Dendritic cell treated with granulocyte-macrophage colony-stimulating factor and Interleukin-4, amounts not matched to agents 40 ng/mL and 50 ng/mL, for 4 days (primary cell): ENCODE measurements around the gene RAB7B.
A peak's percentile ranks its signal among the peaks of the same experiment; 100 is the strongest.

Experiments used
- H3K27ac Mint-ChIP-seq: one replicate; pipeline ENCODE4 v1.8.0; 2022; ENCODE audit warnings: mild to moderate bottlenecking, mixed read lengths
- H3K27me3 Mint-ChIP-seq: one replicate; pipeline ENCODE4 v1.8.0; 2022; ENCODE audit warnings: mild to moderate bottlenecking, mixed read lengths
- H3K36me3 Mint-ChIP-seq: one replicate; pipeline ENCODE4 v1.8.0; 2022; ENCODE audit warnings: low read depth, mixed read lengths
- H3K4me1 Mint-ChIP-seq: one replicate; pipeline ENCODE4 v1.8.0; 2022; ENCODE audit warnings: low read depth, mixed read lengths
- H3K4me3 Mint-ChIP-seq: one replicate; pipeline ENCODE4 v1.8.0; 2022; ENCODE audit warnings: mild to moderate bottlenecking, moderate library complexity, mixed read lengths
- H3K9me3 Mint-ChIP-seq: one replicate; pipeline ENCODE4 v1.8.0; 2022; ENCODE audit warnings: mixed read lengths
- intact Hi-C: fragments of 100-400 bp; cut with micrococcal nuclease; formaldehyde crosslinking; loops from one replicate; pipeline ENCODE4 v1.15.0; 2022

The RAB7B gene

GRCh38 chr1:206035027-206035426 lies 31.8 kb upstream of the RAB7B start:
- Mint-ChIP-seq H3K4me1 (peaks cover 42% of the 10 kb centered on the region), H3K27me3 (peaks cover 14% of the 10 kb centered on the region), H3K9me3 (no peaks in the 10 kb centered on the region), H3K36me3 (no peaks in the 10 kb centered on the region), H3K27ac (no peak overlapping the region), H3K4me3 (peak overlapping the region; percentile 32)
- intact Hi-C loops = no loop called here

- H3K27ac Mint-ChIP-seq = no peak overlapping the region
- intact Hi-C loops = no loop called here
Measured at GRCh38 chr1:206032380-206033140, 29.4 kb upstream of the RAB7B start.

GRCh38 chr1:206030714-206031113 lies 27.5 kb upstream of the RAB7B start:
- Mint-ChIP-seq H3K27me3 (peaks cover 12% of the 10 kb centered on the region), H3K9me3 (no peaks in the 10 kb centered on the region), H3K27ac (no peak overlapping the region), H3K4me1 (peaks cover 47% of the 10 kb centered on the region), H3K36me3 (no peaks in the 10 kb centered on the region), H3K4me3 (no peak overlapping the region)
- intact Hi-C loops = loop anchor here (1.0 kb wide), 1 partner anchor 76 kb away; no protein-coding TSS in a partner anchor

More at GRCh38 chr1:206032380-206033140, 29.4 kb upstream of the RAB7B start:
- Mint-ChIP-seq H3K4me3 (no peak overlapping the region), H3K9me3 (no peaks in the 10 kb centered on the region), H3K4me1 (peaks cover 41% of the 10 kb centered on the region), H3K36me3 (no peaks in the 10 kb centered on the region), H3K27me3 (peaks cover 14% of the 10 kb centered on the region)

GRCh38 chr1:206030191-206030590 lies 27.0 kb upstream of the RAB7B start:
- no peak overlapping the region for H3K4me3 Mint-ChIP-seq
- no peaks in the 10 kb centered on the region for H3K9me3 Mint-ChIP-seq
- intact Hi-C loops = loop anchor here (1.0 kb wide), 1 partner anchor 76 kb away; no protein-coding TSS in a partner anchor
- H3K27me3 Mint-ChIP-seq = peaks cover 12% of the 10 kb centered on the region
- H3K27ac Mint-ChIP-seq = no peak overlapping the region
- H3K4me1 Mint-ChIP-seq = peaks cover 45% of the 10 kb centered on the region
- H3K36me3 Mint-ChIP-seq = no peaks in the 10 kb centered on the region

GRCh38 chr1:206029484-206029883 lies 26.3 kb upstream of the RAB7B start:
- H3K4me1 Mint-ChIP-seq = peaks cover 40% of the 10 kb centered on the region
- H3K27ac Mint-ChIP-seq = no peak overlapping the region
- peaks cover 8% of the 10 kb centered on the region for H3K27me3 Mint-ChIP-seq
- H3K36me3 Mint-ChIP-seq = no peaks in the 10 kb centered on the region
- no peaks in the 10 kb centered on the region for H3K9me3 Mint-ChIP-seq
- intact Hi-C loops = no loop called here
- no peak overlapping the region for H3K4me3 Mint-ChIP-seq

GRCh38 chr1:206025283-206025820 lies 22.2 kb upstream of the RAB7B start:
- no peak overlapping the region for H3K4me3 Mint-ChIP-seq
- no peaks in the 10 kb centered on the region for H3K9me3 Mint-ChIP-seq
- H3K27ac Mint-ChIP-seq = no peak overlapping the region
- intact Hi-C loops = no loop called here
- H3K4me1 Mint-ChIP-seq = peaks cover 36% of the 10 kb centered on the region
- H3K36me3 Mint-ChIP-seq = no peaks in the 10 kb centered on the region
- H3K27me3 Mint-ChIP-seq = peaks cover 14% of the 10 kb centered on the region

- intact Hi-C loops = no loop called here
- H3K4me3 Mint-ChIP-seq = no peak within 1 kb of the TSS
- H3K9me3 Mint-ChIP-seq = no peaks in the 10 kb centered on the region
- peaks cover 11% of the 10 kb centered on the region for H3K27me3 Mint-ChIP-seq
- H3K4me1 Mint-ChIP-seq = peaks cover 26% of the 10 kb centered on the region
- no peak within 1 kb of the TSS for H3K27ac Mint-ChIP-seq
- no peaks in the 10 kb centered on the region for H3K36me3 Mint-ChIP-seq
Measured at GRCh38 chr1:206023695-206024094, 20.5 kb upstream of the RAB7B start, which contains the start of gene CTSE. TSS of gene CTSE (minus strand) at chr1:206023895. CDS start at chr1:206023791, 104 bp downstream.

GRCh38 chr1:206022766-206023165 lies 19.6 kb upstream of the RAB7B start:
- H3K36me3 Mint-ChIP-seq = no peaks in the 10 kb centered on the region
- intact Hi-C loops = no loop called here
- H3K27ac Mint-ChIP-seq = no peak overlapping the region
- H3K4me3 Mint-ChIP-seq = no peak overlapping the region
- H3K9me3 Mint-ChIP-seq = no peaks in the 10 kb centered on the region
- H3K4me1 Mint-ChIP-seq = peaks cover 26% of the 10 kb centered on the region
- peaks cover 9% of the 10 kb centered on the region for H3K27me3 Mint-ChIP-seq

- no peak overlapping the region for H3K27ac Mint-ChIP-seq
- peaks cover 9% of the 10 kb centered on the region for H3K27me3 Mint-ChIP-seq
- no peak overlapping the region for H3K4me3 Mint-ChIP-seq
- H3K36me3 Mint-ChIP-seq = no peaks in the 10 kb centered on the region
- intact Hi-C loops = no loop called here
- peaks cover 26% of the 10 kb centered on the region for H3K4me1 Mint-ChIP-seq
- H3K9me3 Mint-ChIP-seq = no peaks in the 10 kb centered on the region
Measured at GRCh38 chr1:206021626-206022365, 18.6 kb upstream of the RAB7B start.

- no peak overlapping the region for H3K4me3 Mint-ChIP-seq
- H3K4me1 Mint-ChIP-seq = peaks cover 27% of the 10 kb centered on the region
- no peaks in the 10 kb centered on the region for H3K36me3 Mint-ChIP-seq
- H3K27me3 Mint-ChIP-seq = peaks cover 9% of the 10 kb centered on the region
- intact Hi-C loops = no loop called here
- H3K27ac Mint-ChIP-seq = no peak overlapping the region
- no peaks in the 10 kb centered on the region for H3K9me3 Mint-ChIP-seq
Measured at GRCh38 chr1:206021008-206021625, 17.9 kb upstream of the RAB7B start.

- Mint-ChIP-seq H3K4me1 (peaks cover 28% of the 10 kb centered on the region), H3K27ac (no peak overlapping the region), H3K36me3 (no peaks in the 10 kb centered on the region), H3K27me3 (peaks cover 9% of the 10 kb centered on the region), H3K4me3 (no peak overlapping the region), H3K9me3 (no peaks in the 10 kb centered on the region)
- intact Hi-C loops = no loop called here
Measured at GRCh38 chr1:206020393-206021007, 17.3 kb upstream of the RAB7B start.

- intact Hi-C loops = no loop called here
- no peaks in the 10 kb centered on the region for H3K9me3 Mint-ChIP-seq
- no peaks in the 10 kb centered on the region for H3K27me3 Mint-ChIP-seq
- H3K4me3 Mint-ChIP-seq = no peak overlapping the region
- H3K27ac Mint-ChIP-seq = peak overlapping the region; percentile 37
- H3K4me1 Mint-ChIP-seq = peaks cover 63% of the 10 kb centered on the region
- H3K36me3 Mint-ChIP-seq = no peaks in the 10 kb centered on the region
Measured at GRCh38 chr1:206015071-206015470, 11.9 kb upstream of the RAB7B start.

GRCh38 chr1:206014601-206015000 lies 11.4 kb upstream of the RAB7B start:
- peaks cover 65% of the 10 kb centered on the region for H3K4me1 Mint-ChIP-seq
- intact Hi-C loops = no loop called here
- H3K9me3 Mint-ChIP-seq = no peaks in the 10 kb centered on the region
- H3K36me3 Mint-ChIP-seq = no peaks in the 10 kb centered on the region
- no peaks in the 10 kb centered on the region for H3K27me3 Mint-ChIP-seq
- no peak overlapping the region for H3K4me3 Mint-ChIP-seq
- H3K27ac Mint-ChIP-seq = peak overlapping the region; percentile 37
